ENCODE measurements around the gene ABRAXAS1.

GRCh38 chr4:83490876-83491450, 6.1 kb upstream of the ABRAXAS1 start:
- peak; percentile 40 for TF ChIP-seq CTCF (IDR thresholded peaks at IDR 0.05; ENCODE audit: insufficient read depth, low read length, poor library complexity, severe bottlenecking)
- TF ChIP-seq EZH2phosphoT487 (conservative IDR thresholded peaks at IDR 0.05; ENCODE audit: low read length), result no peak
